PC-3 (cell line): ENCODE data around the gene TRABD2B.

Experiments
- CTCF ChIP-seq: fragments of 300-600 bp; sonication (generic); conservative IDR thresholded peaks from 2 replicates; pipeline ENCODE4 v1.5.1; 2017; ENCODE audit warnings: antibody characterized with exemption, low read depth, mild to moderate bottlenecking, low read length
- EZH2phosphoT487 ChIP-seq: fragments of 300-600 bp; sonication (generic); IDR thresholded peaks from 2 replicates; pipeline ENCODE4 v1.6.1; 2018; ENCODE audit warnings: mild to moderate bottlenecking, antibody characterized with exemption, low read length, borderline replicate concordance

- TF ChIP-seq CTCF = no peak
- TF ChIP-seq EZH2phosphoT487 = no peak
Measured at GRCh38 chr1:47830641-47831333, 166.4 kb downstream of the TRABD2B start.
